ENCODE measurements around the gene ANGEL2. TPM values are rescaled to one million over a fixed set of nuclear protein-coding genes. Genes with fewer than 3 reads are reported as not detected.

The ANGEL2 gene
- total RNA-seq, 1 donor from 2014 or later: 21.2 TPM

DNA sequence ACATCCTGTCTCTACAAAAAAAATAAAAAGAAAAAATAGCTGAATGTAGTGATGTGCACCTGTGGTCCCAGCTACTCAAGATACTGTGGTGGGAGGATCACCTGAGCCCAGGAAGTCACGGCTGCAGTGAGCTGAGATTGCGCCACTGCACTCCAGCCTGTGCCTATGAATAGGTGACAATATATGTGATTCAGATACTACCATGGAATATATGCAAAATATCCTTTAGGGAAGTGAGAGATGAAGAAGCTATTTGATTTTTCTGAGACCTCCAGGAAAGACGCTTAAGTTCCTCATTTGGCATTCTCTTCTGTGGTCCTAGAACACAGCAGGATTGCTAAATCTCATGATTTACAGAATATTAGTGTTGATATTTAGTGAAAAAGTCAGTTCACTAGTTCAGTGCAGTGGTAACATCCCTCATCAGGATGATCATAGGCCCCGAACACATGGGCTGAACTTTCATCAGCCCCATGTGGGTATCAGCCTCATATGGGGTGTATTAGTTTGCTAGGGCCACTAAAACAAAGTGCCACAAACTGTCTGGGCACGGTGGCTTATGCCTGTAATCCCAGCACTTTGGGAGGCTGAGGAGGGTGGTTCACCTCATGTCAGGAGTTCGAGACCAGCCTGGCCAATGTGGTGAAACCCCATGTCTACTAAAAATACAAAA, 71.3 kb downstream of the ANGEL2 start:
- no peaks in the 10 kb centered on the region for H3K4me1 Mint-ChIP-seq (ENCODE audit: low read depth)
- TF ChIP-seq, protein P1, sequence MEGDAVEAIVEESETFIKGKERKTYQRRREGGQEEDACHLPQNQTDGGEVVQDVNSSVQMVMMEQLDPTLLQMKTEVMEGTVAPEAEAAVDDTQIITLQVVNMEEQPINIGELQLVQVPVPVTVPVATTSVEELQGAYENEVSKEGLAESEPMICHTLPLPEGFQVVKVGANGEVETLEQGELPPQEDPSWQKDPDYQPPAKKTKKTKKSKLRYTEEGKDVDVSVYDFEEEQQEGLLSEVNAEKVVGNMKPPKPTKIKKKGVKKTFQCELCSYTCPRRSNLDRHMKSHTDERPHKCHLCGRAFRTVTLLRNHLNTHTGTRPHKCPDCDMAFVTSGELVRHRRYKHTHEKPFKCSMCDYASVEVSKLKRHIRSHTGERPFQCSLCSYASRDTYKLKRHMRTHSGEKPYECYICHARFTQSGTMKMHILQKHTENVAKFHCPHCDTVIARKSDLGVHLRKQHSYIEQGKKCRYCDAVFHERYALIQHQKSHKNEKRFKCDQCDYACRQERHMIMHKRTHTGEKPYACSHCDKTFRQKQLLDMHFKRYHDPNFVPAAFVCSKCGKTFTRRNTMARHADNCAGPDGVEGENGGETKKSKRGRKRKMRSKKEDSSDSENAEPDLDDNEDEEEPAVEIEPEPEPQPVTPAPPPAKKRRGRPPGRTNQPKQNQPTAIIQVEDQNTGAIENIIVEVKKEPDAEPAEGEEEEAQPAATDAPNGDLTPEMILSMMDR (IDR thresholded peaks at IDR 0.05): no peak
- H3K4me3 Mint-ChIP-seq (ENCODE audit: unreplicated experiment): no peak overlapping the region
- H3K27me3 Mint-ChIP-seq (ENCODE audit: low read depth): no peaks in the 10 kb centered on the region
- H3K27ac Mint-ChIP-seq (ENCODE audit: unreplicated experiment): no peak overlapping the region
- peaks cover 18% of the 10 kb centered on the region for H3K9me3 Mint-ChIP-seq (ENCODE audit: low read depth)
- DNase-seq (ENCODE audit: low spot score): no peak
- H3K36me3 Mint-ChIP-seq (ENCODE audit: low read depth): peaks cover 2% of the 10 kb centered on the region

GRCh38 chr1:212943393-212943710, 72.3 kb downstream of the ANGEL2 start:
- H3K27ac Mint-ChIP-seq (ENCODE audit: unreplicated experiment): no peak overlapping the region
- H3K4me3 Mint-ChIP-seq (ENCODE audit: unreplicated experiment): no peak overlapping the region
- H3K9me3 Mint-ChIP-seq (ENCODE audit: low read depth): peaks cover 19% of the 10 kb centered on the region
- no peaks in the 10 kb centered on the region for H3K27me3 Mint-ChIP-seq (ENCODE audit: low read depth)
- peaks cover 2% of the 10 kb centered on the region for H3K36me3 Mint-ChIP-seq (ENCODE audit: low read depth)
- TF ChIP-seq, protein P1 (IDR thresholded peaks at IDR 0.05): no peak
- no peaks in the 10 kb centered on the region for H3K4me1 Mint-ChIP-seq (ENCODE audit: low read depth)
- DNase-seq (ENCODE audit: low spot score): no peak

DNA sequence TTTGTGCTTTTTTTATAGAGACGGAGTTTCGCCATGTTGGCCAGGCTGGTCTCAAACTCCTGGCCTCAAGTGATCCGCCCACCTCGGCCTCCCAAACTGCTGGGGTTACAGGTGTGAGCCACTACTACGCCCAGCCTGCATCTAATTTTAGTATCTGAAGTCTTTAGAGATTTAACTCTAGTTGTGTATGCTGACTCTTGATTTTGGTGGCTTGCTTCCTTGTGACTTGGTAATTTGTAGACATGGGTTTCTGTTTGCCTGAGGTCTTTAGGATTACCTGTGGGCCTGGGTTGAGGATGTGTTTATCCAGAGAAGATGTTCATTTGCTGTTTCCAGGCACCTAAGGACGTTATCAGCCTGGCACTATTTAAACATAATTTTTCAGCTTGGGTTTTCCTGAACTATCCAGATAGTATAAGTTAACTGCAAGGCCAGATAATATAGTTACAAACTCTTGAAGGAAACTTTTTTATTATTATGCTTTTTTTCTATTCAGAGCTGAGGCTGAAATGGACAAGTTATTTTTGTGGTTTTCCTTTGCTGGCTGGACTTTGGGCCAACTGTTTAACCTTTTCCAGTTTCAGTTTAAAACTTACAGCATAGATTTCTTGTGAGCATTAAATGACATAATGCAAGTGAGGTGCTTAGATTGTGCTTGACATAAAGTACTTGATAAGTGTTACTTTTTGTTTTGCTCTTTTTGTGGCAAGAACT, 72.8 kb downstream of the ANGEL2 start:
- TF ChIP-seq, protein P1 (IDR thresholded peaks at IDR 0.05): no peak
- Mint-ChIP-seq H3K4me3 (ENCODE audit: unreplicated experiment) (no peak overlapping the region), H3K27me3 (ENCODE audit: low read depth) (no peaks in the 10 kb centered on the region), H3K27ac (ENCODE audit: unreplicated experiment) (no peak overlapping the region), H3K9me3 (ENCODE audit: low read depth) (peaks cover 19% of the 10 kb centered on the region), H3K36me3 (ENCODE audit: low read depth) (peaks cover 2% of the 10 kb centered on the region), H3K4me1 (ENCODE audit: low read depth) (no peaks in the 10 kb centered on the region)
- no peak for DNase-seq (ENCODE audit: low spot score)

Other genes with a start within 250 kb of the ANGEL2 start
- gene NSL1, start 224.1 kb downstream of the ANGEL2 start, total RNA-seq: 20.0 to 31.9 TPM (median 22.8 TPM) in 3 replicates
- gene TATDN3, start 224.0 kb downstream of the ANGEL2 start, total RNA-seq: 9.6 to 12.2 TPM (median 11.3 TPM) in 3 replicates
- gene SPATA45, start 168.2 kb downstream of the ANGEL2 start, total RNA-seq: 0.47 to 1.3 TPM in 2 of 3 replicates, not detected in the other
- 4.4 to 5.4 TPM (median 5.4 TPM) in 3 replicates for gene FLVCR1, start 157.6 kb downstream of the ANGEL2 start, total RNA-seq
- 2.3 to 2.8 TPM (median 2.8 TPM) in 3 replicates for gene VASH2, start 65.3 kb downstream of the ANGEL2 start, total RNA-seq
- gene RPS6KC1, start 35.4 kb upstream of the ANGEL2 start, total RNA-seq: 22.1 to 25.1 TPM (median 22.9 TPM) in 3 replicates